ENCODE results near the gene MYADML2.
"Not testable (repeated sequence)": the region's sequence is repeated elsewhere in the genome, so short reads cannot be mapped to it uniquely, and the experiment has no call there.

MYADML2 gene

GRCh38 chr17:81923302-81924260 lies 23.5 kb downstream of the MYADML2 start:
- peak; percentile 93 to 94 for DNase-seq

DNA sequence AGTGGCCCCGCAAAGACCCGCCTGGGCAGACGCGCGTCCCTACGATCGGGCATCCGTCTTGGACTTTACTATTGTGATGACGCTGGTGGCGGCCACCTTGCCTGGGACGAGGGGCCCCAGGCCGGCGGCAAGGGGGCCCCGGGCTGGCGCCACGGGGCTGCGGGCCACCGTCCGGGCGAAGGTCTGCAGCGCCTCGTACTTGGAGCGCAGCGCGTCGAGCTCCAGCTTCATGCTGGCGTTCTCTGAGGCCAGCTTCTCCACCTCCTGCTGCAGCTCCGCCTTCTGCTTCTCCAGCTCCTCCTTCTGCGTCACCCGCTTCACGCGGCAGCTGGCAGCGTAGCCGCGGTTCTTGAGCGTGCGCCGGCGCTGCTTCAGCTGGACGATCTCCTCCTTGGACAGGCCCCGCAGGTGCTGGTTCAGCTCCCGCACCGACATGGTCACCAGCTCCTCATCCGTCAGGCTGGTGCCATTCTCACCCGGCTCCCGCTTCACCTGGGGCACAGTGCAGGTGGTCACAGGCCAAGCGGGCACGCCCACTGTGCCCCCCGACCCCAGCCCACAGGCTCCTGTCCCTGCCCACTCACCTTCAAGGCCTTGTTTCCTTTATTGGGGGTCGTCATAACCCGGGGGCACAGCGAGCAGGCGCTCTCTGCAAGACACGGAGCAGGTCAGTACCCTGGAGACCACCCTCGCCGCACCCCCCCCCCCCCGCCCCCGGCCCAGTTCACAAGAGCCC lies 24.3 kb downstream of the MYADML2 start:
- no peak for DNase-seq

DNA sequence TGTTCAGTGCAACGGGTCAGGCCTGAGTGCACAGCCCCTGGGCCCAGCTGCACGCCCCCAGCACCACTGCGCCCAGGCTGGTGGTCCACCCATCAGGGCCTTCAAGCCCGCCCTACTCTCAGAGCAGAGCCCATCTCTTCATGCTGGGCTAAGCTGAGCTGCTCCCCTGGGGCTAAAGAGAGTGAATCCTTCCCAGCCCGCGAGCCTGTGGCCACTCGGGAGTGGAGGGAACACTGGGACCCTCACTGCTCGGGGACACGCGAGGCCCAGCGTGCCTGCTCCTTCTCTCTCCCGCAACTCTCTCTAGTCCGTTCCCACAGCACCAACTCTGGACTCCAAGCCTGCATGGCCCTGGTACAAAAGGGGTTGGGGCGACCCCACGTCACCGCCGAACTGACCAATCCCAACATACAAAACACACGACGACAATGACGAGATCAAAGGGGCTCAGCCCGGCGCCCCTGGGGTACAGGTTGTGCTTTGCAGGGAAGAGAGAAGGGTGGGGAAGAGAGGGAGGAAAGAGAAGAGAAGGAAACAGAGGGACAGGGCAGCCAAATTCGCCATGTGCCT lies 25.0 kb downstream of the MYADML2 start:
- DNase-seq = no peak

DNA sequence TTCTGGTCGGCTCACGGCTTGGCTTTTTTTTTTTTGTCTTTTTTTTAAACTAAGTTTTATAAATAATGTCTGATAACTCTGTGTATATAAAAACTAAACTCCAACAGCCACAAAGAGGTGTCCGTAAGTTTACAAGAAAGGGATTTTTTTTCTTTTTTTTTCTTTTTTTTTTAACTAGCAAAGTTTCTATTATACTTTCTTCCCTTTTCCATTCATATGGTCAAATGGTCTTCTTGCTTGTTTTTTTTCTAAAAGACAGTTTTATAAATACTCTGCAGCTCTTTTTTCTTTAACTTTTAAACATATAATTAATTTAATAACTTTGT lies 25.5 kb downstream of the MYADML2 start:
- no peak for DNase-seq

DNA sequence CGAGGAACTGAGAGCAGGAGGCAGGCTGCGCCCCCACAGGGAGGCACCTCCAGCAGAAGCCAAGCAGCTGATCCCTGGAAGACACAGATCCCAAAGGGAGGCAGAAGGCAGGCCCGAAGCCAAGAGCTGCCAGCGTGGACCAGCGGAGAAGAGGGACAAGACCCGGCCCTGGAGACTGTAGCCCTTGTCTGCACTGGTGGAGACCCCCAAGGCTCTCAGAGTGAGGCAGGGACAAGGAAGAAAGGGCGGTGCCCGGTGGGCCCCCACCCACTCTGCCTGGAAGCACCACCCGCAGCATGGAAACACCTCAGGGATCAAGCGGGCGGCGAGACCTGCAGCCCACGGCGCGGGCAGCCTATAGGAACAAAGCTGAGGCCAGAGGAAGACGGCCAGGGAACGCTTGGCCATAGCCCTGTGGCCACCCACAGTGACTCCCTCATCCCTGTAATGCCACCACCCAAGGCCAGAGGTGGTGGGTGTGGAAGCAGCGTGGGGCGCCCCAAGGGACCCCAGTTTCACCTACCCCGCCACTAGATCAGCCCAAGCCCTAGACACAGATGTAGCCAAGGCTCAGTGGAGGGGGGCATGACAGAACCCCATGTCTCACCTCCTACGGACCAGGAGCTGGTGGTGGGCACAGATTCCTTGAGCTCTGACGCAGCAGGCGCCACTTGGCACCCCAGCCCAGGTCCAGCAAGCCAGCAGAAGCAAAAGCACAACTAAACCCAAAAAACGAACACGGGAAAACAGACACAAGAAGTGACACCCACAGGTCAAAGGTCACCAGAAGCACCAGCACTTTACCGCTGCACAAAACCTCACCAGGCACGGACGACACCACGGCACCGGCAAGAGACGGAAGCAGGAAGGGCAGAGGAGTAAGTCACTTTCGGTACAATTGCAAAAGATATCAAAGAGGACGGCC lies 26.2 kb downstream of the MYADML2 start:
- no peak for DNase-seq

- DNase-seq = no peak
Observed at GRCh38 chr17:81918832-81919545, 28.0 kb downstream of the MYADML2 start.

DNA sequence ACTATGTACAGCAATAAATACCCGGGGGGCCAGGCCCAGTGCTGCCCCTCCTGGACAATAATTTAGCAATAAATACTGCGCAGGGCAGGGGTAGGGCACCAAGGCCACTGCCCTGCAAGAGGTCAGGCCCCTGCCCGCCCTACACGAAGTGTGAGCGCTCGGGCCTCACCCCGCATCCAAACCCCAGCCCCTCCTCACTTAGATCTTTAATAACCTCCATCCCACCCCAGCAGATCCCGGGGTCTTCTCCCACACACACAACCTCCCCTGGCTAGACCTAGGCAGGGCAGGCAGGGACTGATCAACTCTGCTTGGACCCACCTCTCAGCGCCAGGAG lies 28.7 kb downstream of the MYADML2 start:
- not testable (repeated sequence) for DNase-seq

- DNase-seq = peak; percentile 78 to 87
Observed at GRCh38 chr17:81917565-81918332, 29.3 kb downstream of the MYADML2 start, which contains the start of gene SIRT7. Gene SIRT7, minus strand, starts transcription at chr17:81918176. Its CDS starts 45 bp downstream, at chr17:81918131.

- no peak for DNase-seq
Observed at GRCh38 chr17:81916234-81917001, 30.6 kb downstream of the MYADML2 start.

DNA sequence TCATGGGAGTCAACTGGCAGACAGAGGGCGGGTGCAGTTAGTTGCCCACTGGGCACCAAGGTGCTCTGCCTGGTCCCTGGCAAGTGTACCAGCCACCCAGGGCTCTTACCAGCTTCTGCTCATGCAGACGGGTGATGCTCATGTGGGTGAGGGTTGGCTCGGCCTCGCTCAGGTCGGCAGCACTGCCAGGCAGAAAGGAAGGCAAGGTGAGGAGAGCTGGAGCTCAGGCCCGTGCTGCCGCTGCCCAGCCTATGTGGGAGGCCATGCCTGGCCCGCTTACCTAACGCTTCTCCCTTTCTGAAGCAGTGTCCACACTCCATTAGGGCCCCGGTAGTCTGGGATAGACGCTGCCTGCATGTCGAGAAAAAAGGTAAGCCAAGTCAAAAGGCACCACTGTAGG lies 31.7 kb downstream of the MYADML2 start:
- DNase-seq = no peak

DNA sequence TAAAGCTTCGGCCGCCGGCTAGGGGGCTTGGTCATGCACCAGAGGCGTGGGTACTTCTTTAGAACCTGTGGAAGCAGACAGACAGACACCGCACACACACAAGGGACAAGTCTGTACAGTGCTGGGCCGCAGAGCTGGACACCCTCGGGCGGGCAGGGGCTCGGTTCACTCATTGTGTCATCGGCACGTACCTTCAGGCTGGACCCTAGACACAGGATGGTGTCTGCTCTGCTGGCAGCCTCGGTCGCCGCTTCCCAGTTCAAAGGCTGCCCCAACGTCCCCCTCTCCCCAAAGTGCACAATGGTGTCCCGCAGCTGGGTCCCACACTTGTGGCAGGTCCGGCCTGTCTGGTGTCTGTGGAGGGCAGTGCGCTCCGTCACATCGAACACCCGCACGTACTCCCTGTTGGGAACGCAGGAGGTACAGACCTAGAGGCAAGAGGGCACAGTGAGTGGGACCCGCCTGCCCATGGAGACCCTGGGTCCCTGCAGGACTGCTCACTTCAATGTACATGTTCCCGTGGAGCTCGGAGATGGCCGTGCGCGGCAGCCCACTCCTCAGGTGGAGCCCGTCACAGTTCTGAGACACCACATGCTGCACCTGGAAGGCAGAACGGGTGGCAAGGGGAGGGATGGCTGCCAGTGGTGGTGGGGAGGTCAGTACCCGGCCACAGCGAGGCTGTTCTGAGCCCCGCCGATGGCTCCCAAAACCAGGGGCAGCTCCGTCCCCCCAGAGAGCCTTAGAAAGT lies 32.8 kb downstream of the MYADML2 start:
- no peak for DNase-seq

DNA sequence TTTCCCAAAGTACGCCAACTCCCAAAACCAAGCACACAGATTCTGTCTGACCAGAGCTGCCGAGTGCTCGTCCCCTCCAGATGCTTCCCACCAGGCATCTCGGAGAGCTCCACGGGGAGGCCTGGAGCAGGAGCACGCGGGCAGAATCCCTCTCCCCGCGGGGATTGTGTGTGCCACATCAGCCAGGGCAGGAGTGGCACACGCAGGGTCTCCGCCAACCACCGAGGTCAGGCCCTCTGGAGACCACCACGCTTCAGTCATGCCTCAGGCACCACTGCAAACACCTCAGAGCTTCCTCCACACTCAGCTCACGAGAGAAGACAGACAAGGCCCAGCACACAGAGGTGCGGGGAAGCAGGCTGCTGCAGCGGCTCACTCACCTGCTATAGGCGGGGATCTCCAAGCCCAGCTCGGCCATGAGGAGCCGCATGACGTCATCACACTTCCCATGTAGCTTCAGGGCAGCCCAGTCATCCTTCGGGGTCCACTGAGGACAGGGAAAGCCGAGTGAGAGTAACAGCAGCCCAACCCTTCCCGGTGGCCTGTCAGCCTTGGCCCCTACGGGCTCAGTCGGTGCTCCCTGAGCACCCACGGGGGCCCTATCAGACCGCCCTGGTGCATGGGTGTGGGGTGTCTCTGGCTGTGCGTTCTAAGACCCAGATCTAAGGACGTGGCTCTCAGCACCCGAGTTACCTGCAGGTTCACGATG lies 33.5 kb downstream of the MYADML2 start:
- no peak for DNase-seq

DNA sequence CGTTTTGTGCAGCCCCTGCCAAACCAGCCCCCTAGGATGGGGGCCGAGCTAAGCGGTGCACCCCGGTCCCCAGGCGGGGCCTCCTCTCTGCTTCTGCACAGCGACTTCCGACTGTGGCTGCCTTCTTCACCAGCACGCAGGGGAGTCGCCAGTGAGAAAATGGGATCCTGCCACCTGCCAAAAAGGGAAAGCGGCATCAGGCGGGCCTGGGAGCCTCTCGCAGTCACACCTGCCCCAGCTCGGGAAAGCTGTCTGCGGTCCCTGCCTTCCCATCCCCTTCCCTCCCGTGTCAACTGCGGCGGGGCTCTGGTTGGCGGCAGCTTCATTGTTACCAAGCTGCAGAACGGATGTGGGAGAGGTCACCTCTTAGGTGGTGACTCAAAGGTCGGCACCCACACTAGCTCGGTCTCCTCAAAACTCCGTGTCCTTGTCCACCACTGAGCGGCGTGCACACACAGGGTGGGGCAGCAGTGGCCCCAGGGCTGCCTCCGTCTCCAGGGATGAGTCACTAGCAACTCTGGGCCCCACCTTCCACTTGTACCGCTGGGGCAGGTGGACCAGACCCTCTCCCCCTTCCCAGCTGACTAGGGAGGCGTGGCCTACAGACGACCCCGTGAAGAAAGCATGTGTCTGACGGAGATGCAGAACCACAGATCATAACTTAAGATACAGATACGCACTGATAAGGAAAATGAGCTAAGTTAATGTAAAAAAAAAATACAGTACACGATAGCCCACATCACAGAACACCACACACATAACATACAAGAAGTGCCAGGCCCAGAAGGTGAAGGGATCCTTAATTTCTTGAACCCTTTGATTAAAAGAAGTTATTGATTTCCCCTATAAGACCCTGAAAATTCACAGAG lies 34.4 kb downstream of the MYADML2 start:
- no peak for DNase-seq

GRCh38 chr17:81911969-81912368 lies 35.1 kb downstream of the MYADML2 start:
- DNase-seq = no peak

GRCh38 chr17:81911277-81911961 lies 35.6 kb downstream of the MYADML2 start, which contains the start of gene PCYT2:
Gene PCYT2, minus strand, starts transcription at chr17:81911399. Its CDS starts 44 bp downstream, at chr17:81911355.
- peak; percentile 76 for DNase-seq

GRCh38 chr17:81910840-81911276 lies 36.2 kb downstream of the MYADML2 start:
- DNase-seq = no peak

All from AML-193 (cell line).